NCI-H226 (cell line): ENCODE results near the gene ANXA9.

Source experiments
- DNase-seq: peaks from one replicate; pipeline ENCODE4 v3.0.0-alpha.2; 2015

The ANXA9 gene, protein sequence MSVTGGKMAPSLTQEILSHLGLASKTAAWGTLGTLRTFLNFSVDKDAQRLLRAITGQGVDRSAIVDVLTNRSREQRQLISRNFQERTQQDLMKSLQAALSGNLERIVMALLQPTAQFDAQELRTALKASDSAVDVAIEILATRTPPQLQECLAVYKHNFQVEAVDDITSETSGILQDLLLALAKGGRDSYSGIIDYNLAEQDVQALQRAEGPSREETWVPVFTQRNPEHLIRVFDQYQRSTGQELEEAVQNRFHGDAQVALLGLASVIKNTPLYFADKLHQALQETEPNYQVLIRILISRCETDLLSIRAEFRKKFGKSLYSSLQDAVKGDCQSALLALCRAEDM

DNA sequence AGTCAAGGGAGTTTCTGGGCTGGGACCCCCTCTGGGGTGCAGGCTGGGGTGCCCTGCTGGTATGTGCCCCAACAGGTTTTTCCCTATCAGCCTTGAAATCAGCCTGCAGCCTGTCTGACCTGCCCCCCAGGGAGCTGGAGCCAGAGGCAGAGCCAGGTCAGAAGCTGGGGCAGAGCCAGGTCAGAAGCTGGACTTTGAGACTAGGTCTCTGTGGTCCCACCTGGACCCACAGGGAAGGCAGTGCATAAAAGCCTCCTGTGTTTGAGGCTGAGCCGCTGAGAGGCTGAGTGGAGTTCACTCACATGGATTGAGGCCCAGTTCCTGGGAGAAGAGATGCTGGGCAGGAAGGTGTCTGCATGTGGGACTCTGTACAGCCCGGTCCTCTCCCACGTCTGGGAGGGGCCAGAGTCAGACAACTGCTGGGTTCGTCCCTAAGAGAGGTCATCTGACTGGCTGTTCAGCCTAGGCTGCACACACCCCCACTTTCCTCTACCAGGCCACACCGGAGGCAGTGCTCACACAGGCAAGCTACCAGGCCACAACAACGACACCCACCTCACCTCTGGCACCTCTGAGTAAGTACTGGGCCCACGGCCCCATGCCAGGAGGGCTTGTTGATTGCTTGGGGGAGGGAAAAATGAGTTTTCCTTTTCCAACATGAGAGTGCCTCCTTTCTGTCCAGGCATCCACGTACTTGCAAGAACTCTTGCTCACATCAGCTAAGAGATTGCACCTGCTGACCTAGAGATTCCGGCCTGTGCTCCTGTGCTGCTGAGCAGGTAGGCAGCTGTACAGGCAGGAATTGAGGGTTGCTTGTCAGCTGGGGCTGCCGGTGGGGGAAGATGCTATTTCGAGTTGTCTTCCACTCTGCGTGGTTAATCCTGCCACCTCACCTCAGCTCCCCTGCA lies at the start of gene ANXA9:
Gene ANXA9 (plus strand): TSS at position 488 of the 908 bp plus-strand sequence. CDS start 814 bp downstream, outside the sequence.
- peak; percentile 86 for DNase-seq

DNA sequence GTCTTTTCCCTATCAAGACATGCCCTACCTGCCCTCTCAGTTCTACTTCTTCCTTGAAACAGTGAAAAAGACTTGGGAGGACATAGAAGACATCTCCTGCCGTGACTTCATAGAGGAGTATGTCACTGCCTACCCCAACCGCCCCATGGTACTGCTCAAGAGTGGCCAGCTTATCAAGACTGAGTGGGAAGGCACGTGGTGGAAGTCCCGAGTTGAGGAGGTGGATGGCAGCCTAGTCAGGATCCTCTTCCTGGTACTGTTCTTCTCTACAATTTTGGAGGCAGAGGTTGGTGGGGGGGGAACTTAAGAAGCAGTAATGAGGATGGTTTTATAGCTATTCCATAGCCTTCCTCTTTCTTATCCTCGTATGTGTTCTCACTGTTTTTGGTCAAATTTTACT lies 37.2 kb upstream of the ANXA9 start:
- no peak for DNase-seq

DNA sequence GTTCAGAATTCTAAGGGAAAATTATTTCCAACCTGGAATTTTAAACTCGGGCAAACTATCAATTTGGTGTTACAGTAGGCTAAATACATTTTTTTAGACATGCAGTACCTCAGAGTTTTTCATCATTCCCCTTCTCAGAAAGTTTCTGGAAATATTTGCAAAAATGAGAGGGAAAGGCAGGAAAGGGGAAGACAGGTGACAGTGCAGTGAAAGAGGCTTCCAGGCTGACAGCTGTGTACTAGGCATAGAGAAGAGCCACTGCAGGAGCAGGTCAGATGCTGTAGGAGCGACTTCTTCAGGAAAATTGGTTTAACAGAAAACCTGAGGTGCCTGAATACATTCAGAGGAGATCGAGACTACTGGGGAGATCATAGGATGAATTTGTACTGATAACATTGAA lies 27.4 kb upstream of the ANXA9 start:
- DNase-seq, result no peak

DNA sequence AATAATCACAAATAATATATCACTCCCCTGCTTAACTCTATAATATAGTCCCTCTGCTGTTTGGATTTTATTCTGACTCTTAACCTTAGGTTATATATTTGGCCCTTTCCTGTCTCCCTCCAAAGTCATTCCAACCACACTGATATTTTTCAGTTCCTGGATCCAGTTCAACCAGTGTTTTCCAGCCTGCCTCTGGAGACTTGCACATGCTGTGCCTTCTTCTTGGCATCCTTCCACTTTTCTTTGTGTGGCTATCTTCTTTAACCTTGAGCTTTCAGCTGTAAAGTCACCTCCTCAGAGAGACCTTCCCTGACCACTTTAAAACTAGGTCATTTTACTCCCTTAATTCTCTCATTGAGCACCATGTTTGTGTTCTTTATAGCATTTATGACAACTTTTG lies 26.8 kb upstream of the ANXA9 start:
- no peak for DNase-seq

DNA sequence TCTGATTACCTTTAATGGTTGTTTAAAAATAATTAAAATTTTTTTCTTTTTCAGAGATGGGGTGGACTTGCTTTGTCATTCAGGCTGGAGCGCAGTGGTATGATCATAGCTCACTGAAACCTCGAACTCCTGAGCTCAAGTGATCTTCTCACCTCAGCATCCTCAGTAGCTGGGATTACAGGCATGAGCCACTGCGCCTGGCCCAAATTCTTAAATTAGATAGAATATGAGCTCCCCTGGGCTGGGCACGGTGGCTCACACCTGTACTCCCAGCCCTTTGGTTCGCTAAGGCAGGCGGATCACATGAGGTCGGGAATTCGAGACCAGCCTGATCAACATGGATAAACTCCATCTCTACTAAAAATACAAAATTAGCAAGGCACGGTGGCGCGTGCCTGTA lies 24.4 kb upstream of the ANXA9 start:
- DNase-seq, result no peak

DNA sequence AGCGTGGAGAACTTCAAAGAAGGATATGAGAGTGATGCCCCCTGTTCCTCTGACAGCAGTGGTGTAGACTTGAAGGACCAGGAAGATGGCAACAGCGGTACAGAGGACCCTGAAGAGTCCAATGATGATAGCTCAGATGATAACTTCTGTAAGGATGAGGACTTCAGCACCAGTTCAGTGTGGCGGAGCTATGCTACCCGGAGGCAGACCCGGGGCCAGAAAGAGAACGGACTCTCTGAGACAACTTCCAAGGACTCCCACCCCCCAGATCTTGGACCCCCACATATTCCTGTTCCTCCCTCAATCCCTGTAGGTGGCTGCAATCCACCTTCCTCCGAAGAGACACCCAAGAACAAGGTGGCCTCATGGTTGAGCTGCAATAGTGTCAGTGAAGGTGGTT lies 21.4 kb upstream of the ANXA9 start:
- DNase-seq, result no peak

DNA sequence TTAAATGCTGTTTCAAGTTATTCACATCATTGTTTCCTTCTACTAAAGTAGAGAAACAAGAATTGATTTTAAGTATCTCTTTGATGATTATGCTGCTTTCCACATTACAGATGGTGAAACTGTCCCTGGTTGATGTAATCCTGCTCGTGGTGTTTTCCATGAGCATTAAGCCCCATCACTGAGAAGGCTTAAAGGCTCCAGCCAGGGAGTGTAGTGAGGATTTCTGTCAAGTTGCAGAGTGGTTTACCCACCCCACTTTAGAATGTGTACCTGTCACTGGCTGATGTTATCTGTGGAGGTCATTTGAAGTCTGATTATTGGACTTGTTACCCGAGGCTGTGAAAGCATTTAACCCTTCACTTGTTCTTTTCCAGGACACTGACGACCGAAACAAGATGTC lies 20.3 kb upstream of the ANXA9 start:
- DNase-seq, result no peak

DNA sequence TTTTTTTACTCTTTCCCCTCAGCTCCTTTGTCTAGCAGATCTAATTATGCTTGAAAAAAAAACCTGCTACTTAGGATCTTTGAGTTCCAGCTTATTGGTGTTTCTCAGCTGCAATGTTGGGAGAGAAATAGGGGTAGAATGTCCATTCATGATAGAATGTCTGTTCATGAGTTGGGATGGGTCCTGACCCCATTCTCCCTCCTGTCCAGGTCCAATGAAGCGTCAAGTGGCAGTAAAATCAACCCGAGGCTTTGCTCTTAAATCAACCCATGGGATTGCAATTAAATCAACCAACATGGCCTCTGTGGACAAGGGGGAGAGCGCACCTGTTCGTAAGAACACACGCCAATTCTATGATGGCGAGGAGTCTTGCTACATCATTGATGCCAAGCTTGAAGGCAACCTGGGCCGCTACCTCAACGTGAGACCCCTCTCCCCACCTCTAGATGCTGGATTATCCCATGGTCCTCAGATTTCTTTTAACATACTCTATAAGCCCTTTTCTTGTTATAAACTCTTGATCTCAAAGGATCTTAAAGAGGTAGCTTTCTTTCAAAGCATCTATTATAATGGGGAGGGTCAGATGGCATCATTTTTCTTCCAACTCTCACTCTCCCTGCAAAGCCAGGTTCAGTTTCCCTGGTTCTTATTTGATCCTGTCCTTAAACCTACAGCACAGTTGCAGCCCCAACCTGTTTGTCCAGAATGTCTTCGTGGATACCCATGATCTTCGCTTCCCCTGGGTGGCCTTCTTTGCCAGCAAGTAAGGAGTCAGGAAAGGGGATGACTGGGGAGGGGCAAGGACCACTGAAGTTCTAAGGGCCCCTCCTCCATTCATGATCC lies 18.6 kb upstream of the ANXA9 start:
- no peak for DNase-seq

DNA sequence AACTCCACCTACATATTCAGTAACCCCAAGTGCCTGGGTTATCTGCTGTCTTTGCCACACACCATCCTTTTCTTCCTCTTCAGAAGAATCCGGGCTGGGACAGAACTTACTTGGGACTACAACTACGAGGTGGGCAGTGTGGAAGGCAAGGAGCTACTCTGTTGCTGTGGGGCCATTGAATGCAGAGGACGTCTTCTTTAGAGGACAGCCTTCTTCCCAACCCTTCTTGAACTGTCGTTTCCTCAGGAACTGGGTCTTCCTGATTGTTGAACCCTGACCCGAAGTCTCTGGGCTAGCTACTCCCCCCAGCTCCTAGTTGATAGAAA lies 18.0 kb upstream of the ANXA9 start:
- no peak for DNase-seq

DNA sequence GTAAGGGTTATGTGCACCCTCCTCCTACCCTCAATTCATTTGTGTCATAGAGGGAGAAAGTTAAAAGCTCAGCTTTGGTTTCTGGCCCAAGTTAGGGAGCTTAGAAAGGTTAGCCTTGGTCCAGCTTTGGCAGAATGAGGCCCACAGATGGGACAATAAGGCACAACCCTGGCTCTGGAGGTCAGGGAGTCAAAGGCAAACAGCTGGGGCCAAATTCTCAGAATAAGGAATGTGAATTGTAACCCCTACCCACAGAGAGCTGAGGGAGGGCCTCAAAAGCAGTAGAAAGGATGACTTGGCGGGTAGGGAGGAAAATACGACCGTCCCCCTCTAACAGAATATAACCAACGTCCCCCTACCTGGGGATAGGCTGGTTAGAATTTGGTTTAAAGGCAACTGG lies 16.5 kb upstream of the ANXA9 start:
- no peak for DNase-seq

DNA sequence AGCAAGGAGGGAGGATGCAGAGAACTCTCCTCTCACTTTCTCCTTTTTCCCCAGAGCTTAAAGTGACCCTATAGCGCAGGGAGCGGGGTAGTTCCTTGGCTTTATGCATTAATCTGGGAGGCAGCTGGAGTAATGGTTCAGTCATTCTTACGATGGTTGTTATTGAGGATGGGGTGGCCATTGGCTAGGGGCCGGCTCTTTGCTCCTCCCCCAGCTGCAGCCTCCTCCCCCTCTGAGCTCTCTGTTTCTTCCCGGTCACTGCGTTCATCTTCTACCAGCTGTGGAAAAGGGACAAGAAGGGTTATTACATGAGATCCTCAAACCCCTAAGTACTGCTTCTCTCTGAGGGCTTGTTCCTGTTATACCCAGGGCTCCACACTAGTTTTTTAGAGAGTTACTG lies 16.1 kb upstream of the ANXA9 start:
- no peak for DNase-seq

DNA sequence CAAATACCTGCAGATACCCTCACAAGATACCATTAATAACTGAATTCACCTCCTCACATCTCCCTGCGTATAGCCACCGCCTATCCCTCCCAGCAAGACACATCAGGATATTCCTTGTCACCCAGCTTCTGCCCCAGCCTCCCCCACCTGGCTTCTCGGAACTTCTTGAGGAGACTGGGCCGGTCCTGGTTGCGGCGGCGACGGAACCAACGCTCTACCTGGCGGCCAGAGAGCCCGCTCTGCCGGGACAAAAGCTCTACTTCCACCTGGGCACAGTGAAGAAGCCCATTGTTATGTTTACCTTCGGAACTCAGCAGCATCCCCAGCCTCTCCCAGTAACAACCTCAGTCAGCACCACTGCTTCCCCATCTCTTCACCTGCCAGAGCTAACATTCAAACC lies 14.2 kb upstream of the ANXA9 start:
- no peak for DNase-seq

DNA sequence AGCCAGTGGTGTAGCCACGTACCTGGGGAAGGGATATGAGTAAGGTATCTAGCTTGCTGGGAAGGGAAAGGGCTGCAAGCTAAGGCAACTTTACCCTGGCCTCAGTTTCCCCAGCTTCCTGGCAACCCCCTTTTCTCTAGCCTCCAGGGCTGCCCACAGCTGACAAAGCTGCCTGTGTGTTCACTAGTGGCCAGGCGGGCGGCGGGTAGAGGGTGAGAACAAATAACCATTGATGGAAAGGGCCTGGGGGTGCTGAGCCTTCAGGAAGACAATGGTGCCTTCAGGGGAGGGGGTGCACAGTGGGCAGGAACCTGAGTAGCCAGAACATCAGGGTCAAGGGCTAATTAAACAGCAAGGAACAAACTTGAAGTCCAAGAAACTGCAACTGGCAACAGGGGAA lies 13.6 kb upstream of the ANXA9 start:
- DNase-seq, result no peak

DNA sequence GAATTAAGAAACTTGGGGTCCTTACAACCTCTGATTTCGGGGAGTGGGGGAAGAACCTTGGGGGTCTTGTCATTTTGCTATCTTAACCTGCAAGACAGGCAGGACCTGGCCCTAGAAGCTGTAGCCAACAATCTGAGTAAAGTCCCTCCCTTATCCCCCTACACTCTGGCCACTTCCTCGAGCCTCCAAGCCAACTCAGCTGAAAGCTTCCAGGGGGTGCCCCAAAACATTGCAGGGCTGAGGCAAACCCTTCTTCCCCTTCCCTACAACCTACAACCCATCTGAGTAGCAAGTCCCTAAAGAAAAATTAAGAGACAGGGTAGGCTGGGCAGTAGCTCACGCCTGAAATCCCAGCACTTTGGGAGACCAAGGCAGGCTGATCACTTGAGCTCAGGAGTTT lies 12.5 kb upstream of the ANXA9 start:
- DNase-seq, result no peak

DNA sequence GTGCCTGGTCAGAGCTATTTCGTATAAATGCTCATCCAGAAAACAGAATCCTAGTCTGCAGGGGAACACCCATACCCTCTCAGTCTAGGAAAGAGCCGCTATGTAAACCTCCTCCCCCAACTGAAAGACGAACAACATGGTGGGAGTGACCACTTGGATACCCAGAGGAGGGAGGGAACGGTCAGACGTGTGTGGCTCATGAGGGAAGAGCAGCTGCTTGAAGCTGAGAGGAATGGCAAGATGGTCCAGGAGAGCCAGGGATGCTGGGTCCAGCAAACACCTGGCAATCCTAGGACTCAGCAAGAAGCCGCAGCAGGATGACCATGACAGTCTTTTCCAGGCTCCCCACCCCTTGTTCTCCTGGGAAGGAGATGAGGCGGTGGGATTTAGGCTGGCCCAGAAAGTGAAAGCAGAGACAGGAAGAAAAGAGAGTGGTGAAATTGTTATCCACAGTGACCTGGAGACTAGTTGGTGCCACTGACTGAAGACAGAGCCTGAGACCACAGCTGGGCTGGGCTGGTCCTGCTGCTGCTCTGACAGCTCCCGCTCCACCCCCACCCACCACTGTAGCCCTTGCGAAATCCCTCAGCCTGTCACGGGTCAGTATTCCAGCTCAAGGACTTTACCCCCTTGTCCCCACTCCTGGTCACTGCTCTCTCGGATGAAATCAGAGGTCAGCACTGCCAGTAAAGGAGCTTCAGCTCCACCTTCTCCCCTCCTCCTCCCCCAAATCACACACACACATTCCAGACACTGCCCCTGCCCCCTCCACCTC lies 11.1 kb upstream of the ANXA9 start:
- no peak for DNase-seq

DNA sequence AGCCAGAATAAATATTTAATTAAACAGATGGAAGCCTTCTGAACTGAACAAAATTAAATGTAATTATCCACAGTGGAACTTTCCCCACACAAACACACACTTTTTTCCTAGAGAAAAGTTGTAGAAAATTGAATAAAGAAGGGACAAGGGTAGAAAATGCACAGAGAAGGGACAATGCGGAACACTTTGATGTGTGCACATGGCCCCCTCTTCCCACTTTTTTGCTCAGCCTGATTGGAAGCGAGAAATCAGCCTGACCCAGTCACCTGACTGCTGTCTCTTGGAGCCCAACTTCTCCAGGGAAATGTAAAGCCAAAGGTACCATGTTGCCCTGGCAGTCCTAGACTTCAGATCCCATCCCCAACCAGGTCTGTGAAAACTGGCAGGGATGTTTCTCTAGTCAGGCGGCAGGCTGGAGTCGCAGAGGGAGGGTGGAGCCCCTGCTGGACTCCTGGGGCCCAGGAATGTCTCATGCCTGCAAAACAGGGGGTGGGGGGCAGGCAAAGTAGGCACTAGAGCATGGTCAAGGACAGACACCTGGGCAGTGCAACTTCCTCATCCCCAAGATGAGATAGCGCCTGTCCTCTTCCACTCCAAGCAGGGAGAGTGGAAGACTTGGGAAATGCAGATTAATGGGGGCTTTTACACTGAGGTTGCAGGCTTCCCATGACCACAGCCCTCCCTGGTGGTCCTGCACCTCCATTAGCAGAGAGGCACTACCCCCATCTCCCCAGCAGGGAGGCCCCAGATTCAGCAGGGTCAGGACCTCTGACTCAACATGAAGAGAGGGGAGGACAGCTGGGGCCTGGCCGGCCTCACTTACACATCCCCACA lies 10.3 kb upstream of the ANXA9 start:
- DNase-seq, result no peak

DNA sequence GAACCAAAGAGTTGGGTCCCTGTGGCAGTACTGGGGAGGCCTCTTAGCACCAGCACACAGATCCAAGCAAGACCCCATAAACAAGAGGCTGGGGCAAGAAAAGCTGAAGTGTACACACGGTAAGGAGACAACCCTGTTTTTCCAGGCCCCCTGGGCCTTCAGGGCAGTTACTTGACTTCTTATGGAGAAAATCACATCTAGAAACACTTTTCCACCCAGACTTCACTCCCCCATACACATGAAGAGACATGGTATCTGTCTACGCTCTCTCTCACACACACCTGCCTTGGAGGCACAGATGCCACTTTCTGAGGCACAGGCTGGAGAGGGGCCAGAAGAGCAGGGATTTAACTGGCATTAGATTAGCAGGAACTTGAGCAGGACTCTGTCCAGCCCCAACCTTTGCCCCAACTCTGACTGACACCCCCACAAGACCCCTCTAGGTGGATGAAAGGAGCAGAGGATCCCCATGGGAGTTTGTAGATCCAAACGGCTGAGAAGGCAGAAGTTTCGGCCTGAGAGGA lies 9.6 kb upstream of the ANXA9 start:
- no peak for DNase-seq

DNA sequence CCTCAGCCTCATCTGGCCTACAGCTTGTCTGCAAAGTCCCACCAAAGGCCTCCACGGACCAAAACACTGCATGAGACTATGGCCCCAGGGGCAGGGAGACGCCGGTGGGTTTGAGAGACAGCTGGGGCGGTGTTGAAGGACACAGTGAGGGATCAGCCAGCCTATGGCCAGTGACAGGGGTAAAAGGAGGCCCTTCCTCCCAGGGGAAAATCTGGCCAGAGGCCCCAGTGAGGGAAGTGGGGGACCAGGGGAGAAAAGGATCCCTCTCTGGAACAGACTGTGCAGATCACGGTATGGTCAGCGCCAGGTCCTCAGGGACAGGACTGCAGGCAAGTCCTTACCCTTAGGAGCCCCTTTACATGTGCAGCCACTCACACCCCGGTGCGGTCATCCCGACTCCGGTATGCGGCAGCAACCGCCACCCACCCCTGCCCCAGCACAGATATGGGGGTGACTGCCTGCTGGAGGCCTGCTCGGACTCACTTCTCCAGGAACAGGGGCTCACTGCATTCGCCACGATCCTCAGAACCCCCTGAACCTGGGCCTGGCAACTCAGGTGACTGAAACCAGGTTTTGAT lies 8.7 kb upstream of the ANXA9 start:
- no peak for DNase-seq

DNA sequence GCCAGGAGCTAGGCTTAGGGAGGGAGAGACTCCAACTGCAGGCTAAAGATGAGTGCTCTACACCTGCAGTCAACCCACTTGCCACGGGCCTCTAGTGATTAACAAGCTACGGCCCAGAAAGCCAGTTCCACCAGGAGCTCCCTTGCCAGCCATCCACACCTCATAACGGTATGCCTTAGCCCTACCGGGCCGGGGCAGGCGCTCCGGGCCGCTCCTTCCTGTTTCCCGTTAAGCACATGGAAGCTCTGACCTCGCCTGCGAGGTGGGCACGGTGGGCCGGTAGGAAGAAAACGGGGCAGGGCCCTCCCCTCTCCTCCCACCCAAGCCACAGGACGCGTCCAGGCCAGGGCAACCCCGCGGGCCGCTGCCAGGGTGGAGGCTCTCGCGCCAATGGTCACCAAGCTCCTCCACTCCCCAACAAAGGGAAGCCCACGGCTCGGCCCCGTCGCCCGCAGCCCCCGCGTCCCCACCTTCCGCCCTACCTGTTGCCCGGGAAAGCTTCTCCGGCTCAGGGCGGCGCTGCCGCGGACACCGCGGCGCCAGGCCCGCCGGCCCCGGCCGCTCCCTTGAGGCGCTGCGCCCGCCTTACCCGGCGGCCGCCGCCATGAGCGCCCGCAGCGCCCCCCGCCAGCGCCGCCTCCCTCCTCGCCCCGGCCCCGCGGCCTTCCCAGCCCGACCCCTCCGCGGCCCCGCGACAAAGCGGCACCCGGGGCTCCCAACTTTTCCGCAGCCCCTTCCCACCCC lies 8.1 kb upstream of the ANXA9 start:
- DNase-seq, result peak; percentile 27
